Rectal smooth muscle tissue (tissue), 1 donor: ENCODE data around the gene CPNE5.

Experiments
- H3K27ac ChIP-seq: one replicate; pipeline ENCODE4 v1.7.0; 2013; ENCODE audit warnings: low read depth, low read length, inconsistent platforms
- H3K27me3 ChIP-seq: one replicate; pipeline ENCODE4 v1.7.0; 2013; ENCODE audit warnings: low read length; ENCODE audit not compliant: control insufficient read depth, insufficient read depth
- H3K36me3 ChIP-seq: one replicate; pipeline ENCODE4 v1.7.0; 2013; ENCODE audit warnings: low read length; ENCODE audit not compliant: control insufficient read depth, insufficient read depth
- H3K4me1 ChIP-seq: one replicate; pipeline ENCODE4 v1.7.0; 2013; ENCODE audit warnings: low read length; ENCODE audit not compliant: control insufficient read depth, insufficient read depth
- H3K4me3 ChIP-seq: one replicate; pipeline ENCODE4 v1.7.0; 2013; ENCODE audit warnings: low read length
- H3K9ac ChIP-seq: one replicate; pipeline ENCODE4 v1.7.0; 2013; ENCODE audit warnings: low read length

The CPNE5 gene

GRCh38 chr6:36804563-36804962 is 34.7 kb downstream of the CPNE5 start:
- H3K27me3 ChIP-seq, result no peaks in the 10 kb centered on the region
- H3K27ac ChIP-seq, result no peak overlapping the region
- H3K4me3 ChIP-seq, result no peak overlapping the region
- no peak overlapping the region for H3K9ac ChIP-seq
- no peaks in the 10 kb centered on the region for H3K4me1 ChIP-seq
- no peaks in the 10 kb centered on the region for H3K36me3 ChIP-seq

DNA sequence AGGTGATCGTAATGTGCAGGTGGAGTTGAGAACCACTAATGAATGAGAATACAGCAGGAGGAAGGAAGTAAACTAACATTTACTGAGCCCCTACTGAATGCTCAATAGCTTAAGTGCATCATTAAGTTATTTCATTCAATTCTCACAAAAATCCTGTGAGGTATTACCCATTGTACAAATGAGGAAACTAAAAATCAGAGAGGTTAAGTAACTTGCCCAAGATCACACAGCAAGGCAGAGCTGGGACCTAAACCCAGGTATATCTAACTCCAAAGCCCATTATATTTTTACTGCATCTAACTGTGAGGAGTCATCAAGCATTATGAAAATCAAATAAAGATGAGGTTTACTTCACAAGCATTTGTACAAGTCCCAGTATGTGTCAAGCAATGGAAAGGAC is 35.3 kb downstream of the CPNE5 start:
- Histone ChIP-seq H3K27ac (no peak overlapping the region), H3K27me3 (no peaks in the 10 kb centered on the region), H3K4me1 (no peaks in the 10 kb centered on the region), H3K4me3 (no peak overlapping the region), H3K9ac (no peak overlapping the region), H3K36me3 (no peaks in the 10 kb centered on the region)

DNA sequence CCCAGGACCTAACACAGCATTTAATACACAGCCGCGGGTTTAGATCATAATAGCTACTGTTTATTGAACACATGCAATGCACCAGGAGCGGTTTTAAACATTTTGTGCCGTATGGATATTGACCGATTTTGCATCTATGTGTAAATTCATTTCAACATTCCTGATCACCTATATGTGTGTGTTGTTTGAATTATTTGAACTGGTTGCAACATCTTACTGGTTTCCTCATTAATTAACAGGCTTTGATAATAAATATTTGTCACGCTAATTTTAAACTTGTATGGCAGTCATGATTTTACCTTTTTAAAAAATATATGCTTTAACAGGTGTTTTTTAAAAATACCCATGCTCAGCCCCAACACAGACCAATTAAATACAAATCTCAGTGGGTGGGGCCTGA is 35.8 kb downstream of the CPNE5 start:
- H3K27me3 ChIP-seq, result no peaks in the 10 kb centered on the region
- H3K4me1 ChIP-seq, result no peaks in the 10 kb centered on the region
- no peak overlapping the region for H3K9ac ChIP-seq
- H3K4me3 ChIP-seq, result no peak overlapping the region
- no peak overlapping the region for H3K27ac ChIP-seq
- H3K36me3 ChIP-seq, result no peaks in the 10 kb centered on the region

DNA sequence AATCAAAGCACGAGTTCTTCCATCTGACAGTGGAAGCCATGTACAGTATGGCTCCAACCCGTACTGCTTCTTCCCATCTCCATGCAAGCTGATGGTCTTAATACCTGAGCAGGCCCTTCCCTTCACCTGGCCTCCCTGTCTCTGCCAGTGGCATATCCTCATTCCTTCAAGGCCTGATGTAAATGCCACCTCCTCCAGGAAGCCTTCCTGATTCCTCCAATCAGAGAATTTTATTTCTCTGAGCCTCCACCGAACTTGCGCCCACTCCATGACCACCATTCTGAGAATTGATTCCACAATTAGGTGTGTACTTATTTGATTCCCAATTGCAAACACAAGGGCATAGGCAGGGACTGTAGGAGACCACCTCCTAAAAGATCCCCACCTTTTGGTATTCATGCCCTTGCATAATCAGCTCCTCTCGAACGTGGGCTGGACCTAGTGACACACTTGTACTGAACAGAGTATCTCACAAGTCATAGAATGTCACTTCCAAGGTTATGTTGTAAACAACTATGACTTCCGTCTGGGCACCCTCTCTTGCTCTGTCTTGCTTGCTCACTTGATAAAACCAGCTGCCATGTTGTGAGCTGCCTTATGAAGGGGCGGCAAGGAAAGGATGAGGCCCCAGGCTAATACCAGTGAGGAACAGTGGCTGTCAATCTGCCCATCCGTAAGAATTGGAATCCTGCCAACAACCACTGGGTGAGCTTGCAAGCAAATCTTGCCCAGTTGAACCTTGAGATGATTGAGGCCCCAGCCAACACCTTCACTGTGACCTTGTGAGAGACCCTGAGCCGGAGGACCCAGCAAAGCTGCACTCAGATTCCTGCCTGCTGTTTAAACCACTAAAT is 38.8 kb downstream of the CPNE5 start:
- H3K27me3 ChIP-seq, result no peaks in the 10 kb centered on the region
- no peak overlapping the region for H3K27ac ChIP-seq
- H3K4me3 ChIP-seq, result no peak overlapping the region
- H3K9ac ChIP-seq, result no peak overlapping the region
- H3K4me1 ChIP-seq, result no peaks in the 10 kb centered on the region
- no peaks in the 10 kb centered on the region for H3K36me3 ChIP-seq

DNA sequence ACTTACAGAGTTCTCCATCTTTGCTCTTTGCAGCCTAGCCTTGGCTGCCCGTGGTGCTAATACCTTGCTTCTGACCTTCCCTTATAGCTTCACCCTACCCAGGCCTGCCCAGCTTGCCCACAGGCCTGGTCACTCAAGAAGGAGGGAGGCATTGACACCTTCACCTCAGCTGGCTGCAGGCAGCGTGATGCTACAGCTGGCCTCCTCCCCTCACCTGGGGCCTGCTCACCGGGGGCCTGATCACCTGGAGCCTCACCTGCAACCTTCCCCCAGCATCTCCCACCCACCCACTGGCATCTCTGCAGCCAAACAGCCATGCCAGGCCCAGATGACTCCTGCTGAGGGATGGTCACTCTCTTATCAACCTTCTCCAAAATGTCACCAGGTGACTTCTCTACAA is 40.4 kb downstream of the CPNE5 start:
- H3K27ac ChIP-seq, result no peak overlapping the region
- H3K36me3 ChIP-seq, result no peaks in the 10 kb centered on the region
- H3K9ac ChIP-seq, result no peak overlapping the region
- no peaks in the 10 kb centered on the region for H3K27me3 ChIP-seq
- H3K4me3 ChIP-seq, result no peak overlapping the region
- H3K4me1 ChIP-seq, result no peaks in the 10 kb centered on the region

DNA sequence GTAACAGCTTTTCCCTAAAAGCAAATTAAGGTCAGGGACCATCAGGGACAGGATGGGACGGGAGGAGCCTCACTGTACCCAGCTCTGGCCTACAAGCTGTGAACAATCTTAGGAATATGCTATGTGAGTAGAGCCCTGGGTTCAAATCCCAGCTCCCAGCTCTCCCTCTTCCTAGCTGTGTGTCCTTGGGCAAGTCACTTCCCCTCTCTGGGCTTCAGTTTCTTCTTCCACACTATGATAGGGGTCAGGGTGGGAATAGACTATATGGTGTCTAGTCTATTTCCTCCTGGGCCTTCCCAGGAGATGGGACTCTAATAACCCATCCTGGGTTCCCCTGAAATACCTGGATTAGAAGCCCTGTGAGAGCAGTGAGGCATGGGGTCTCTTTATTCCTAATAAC is 41.6 kb downstream of the CPNE5 start:
- H3K9ac ChIP-seq, result no peak overlapping the region
- no peaks in the 10 kb centered on the region for H3K4me1 ChIP-seq
- H3K36me3 ChIP-seq, result no peaks in the 10 kb centered on the region
- H3K27me3 ChIP-seq, result no peaks in the 10 kb centered on the region
- H3K27ac ChIP-seq, result no peak overlapping the region
- no peak overlapping the region for H3K4me3 ChIP-seq

- Histone ChIP-seq H3K4me3 (no peak overlapping the region), H3K27ac (no peak overlapping the region), H3K36me3 (no peaks in the 10 kb centered on the region), H3K9ac (no peak overlapping the region), H3K4me1 (no peaks in the 10 kb centered on the region), H3K27me3 (peaks cover 3% of the 10 kb centered on the region)
These were observed 42.2 kb downstream of the CPNE5 start for GRCh38 chr6:36797055-36797454.

DNA sequence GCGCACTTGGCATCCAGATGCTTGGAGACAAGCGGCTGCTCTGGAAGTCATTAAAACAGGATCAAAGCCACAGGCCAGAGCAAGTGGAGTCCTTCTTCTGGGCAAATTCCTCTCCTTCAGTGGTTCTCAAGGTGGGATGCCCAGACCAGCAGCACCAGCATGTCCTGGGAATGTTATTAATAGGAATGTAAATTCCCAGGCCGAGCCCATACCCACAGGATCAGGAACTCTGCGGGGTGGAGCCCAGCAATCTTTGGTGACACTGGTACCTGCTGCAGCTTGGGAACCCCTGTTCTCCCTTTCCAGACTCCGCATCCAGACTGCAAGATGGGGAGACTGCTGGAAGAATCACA is 44.6 kb downstream of the CPNE5 start:
- Histone ChIP-seq H3K27ac (no peak overlapping the region), H3K27me3 (peaks cover 3% of the 10 kb centered on the region), H3K9ac (no peak overlapping the region), H3K4me1 (no peaks in the 10 kb centered on the region), H3K36me3 (no peaks in the 10 kb centered on the region), H3K4me3 (no peak overlapping the region)

GRCh38 chr6:36793913-36794712 is 45.1 kb downstream of the CPNE5 start:
- Histone ChIP-seq H3K36me3 (no peaks in the 10 kb centered on the region), H3K4me1 (no peaks in the 10 kb centered on the region), H3K4me3 (no peak overlapping the region), H3K27me3 (peaks cover 3% of the 10 kb centered on the region), H3K9ac (no peak overlapping the region), H3K27ac (no peak overlapping the region)

DNA sequence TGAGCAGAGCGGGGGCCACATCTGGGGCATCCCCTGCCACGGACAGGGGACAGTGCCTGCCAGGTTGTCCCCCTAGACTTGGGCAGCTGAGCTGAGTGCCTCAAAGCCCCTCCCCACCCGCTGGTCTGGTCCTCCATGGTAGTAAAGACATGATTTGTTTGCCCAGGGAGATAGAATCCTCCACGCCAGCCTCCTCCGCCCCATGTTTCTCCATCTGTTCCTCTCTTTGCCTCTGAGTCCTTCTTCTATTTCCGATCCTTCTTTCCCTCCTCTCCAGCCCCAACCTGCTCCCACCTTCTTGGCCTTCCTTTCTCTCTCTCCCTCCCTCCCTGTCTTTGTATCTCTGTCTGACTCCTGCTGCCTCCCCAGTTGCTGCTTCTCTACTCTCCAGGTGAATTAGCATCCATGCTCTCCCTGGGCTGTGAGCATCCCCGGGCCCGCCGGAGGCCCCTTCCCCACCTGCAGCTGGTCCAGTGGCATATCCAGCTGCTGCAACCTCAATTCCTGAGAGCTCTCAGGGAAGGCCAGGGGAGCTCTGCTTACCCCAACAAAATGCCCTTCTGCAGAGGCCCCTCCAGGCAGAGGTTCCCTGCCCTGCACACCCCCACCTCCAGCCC is 45.8 kb downstream of the CPNE5 start:
- H3K36me3 ChIP-seq, result no peaks in the 10 kb centered on the region
- H3K27me3 ChIP-seq, result peaks cover 3% of the 10 kb centered on the region
- H3K27ac ChIP-seq, result no peak overlapping the region
- no peak overlapping the region for H3K4me3 ChIP-seq
- H3K4me1 ChIP-seq, result no peaks in the 10 kb centered on the region
- no peak overlapping the region for H3K9ac ChIP-seq

- H3K4me1 ChIP-seq, result no peaks in the 10 kb centered on the region
- H3K36me3 ChIP-seq, result no peaks in the 10 kb centered on the region
- no peak overlapping the region for H3K4me3 ChIP-seq
- no peak overlapping the region for H3K27ac ChIP-seq
- H3K27me3 ChIP-seq, result peaks cover 3% of the 10 kb centered on the region
- H3K9ac ChIP-seq, result no peak overlapping the region
These were observed 47.6 kb downstream of the CPNE5 start for GRCh38 chr6:36791521-36792135.

DNA sequence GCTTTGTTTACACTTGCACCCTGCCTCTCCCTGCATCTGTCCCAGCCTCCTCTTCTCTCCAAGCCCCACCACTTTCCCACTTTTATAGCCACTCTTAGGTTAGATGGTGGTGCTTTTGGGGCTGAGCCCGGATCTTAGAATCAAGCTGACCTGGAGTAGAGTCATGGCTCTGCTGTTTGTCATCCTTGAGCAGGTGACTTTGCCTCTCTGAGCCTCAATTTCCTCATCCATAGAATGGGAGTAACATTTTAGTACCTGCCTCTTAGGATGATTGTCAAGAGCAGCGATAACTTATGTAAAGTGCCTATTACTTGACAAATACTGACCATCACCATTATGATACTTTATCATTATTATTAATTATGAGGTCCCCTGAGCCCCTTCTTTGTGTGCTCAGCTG is 48.2 kb downstream of the CPNE5 start:
- H3K4me1 ChIP-seq, result no peaks in the 10 kb centered on the region
- no peak overlapping the region for H3K9ac ChIP-seq
- peaks cover 3% of the 10 kb centered on the region for H3K27me3 ChIP-seq
- H3K27ac ChIP-seq, result no peak overlapping the region
- no peak overlapping the region for H3K4me3 ChIP-seq
- H3K36me3 ChIP-seq, result no peaks in the 10 kb centered on the region
